HS-27A (cell line): ENCODE measurements around the gene KCNV2.

Experiments used
- DNase-seq: peaks from one replicate; pipeline ENCODE4 v3.0.0-alpha.2; 2012; ENCODE audit warnings: low read depth, missing footprints

Gene KCNV2

GRCh38 chr9:2720179-2720654, 2.9 kb downstream of the KCNV2 start:
- DNase-seq, result no peak

- DNase-seq, result no peak
These were observed 5.4 kb downstream of the KCNV2 start for GRCh38 chr9:2722715-2723114.

GRCh38 chr9:2723376-2724065, 6.2 kb downstream of the KCNV2 start:
- DNase-seq, result no peak

GRCh38 chr9:2725126-2725525, 7.8 kb downstream of the KCNV2 start:
- DNase-seq, result no peak

GRCh38 chr9:2725898-2726649, 8.8 kb downstream of the KCNV2 start:
- DNase-seq, result no peak

- no peak for DNase-seq
These were observed 9.5 kb downstream of the KCNV2 start for GRCh38 chr9:2726650-2727340.

- no peak for DNase-seq
These were observed 10.1 kb downstream of the KCNV2 start for GRCh38 chr9:2727374-2727773.

GRCh38 chr9:2727966-2728613, 10.8 kb downstream of the KCNV2 start:
- DNase-seq, result no peak

- no peak for DNase-seq
These were observed 11.7 kb downstream of the KCNV2 start for GRCh38 chr9:2729003-2729402.

- no peak for DNase-seq
These were observed 12.4 kb downstream of the KCNV2 start for GRCh38 chr9:2729721-2730120.

GRCh38 chr9:2730971-2731370, 13.7 kb downstream of the KCNV2 start:
- no peak for DNase-seq

GRCh38 chr9:2732492-2732891, 15.2 kb downstream of the KCNV2 start:
- no peak for DNase-seq

- DNase-seq, result no peak
These were observed 23.3 kb downstream of the KCNV2 start for GRCh38 chr9:2740616-2741015.

- no peak for DNase-seq
These were observed 24.3 kb downstream of the KCNV2 start for GRCh38 chr9:2741441-2742158.

GRCh38 chr9:2742214-2742613, 24.9 kb downstream of the KCNV2 start:
- DNase-seq, result no peak

- no peak for DNase-seq
These were observed 26.7 kb downstream of the KCNV2 start for GRCh38 chr9:2743937-2744529.

GRCh38 chr9:2745560-2746380, 28.5 kb downstream of the KCNV2 start:
- no peak for DNase-seq

- DNase-seq, result no peak
These were observed 32.2 kb downstream of the KCNV2 start for GRCh38 chr9:2749485-2749884.

GRCh38 chr9:2755285-2755684, 38.0 kb downstream of the KCNV2 start:
- no peak for DNase-seq

- no peak for DNase-seq
These were observed 41.0 kb downstream of the KCNV2 start for GRCh38 chr9:2758162-2758897.
